ENCODE measurements around the gene MIEF1. TPM values are rescaled to one million over a fixed set of nuclear protein-coding genes. Genes with fewer than 3 reads are reported as not detected.
A peak's percentile ranks its signal among the peaks of the same experiment; 100 is the strongest.

Gene MIEF1
- total RNA-seq (2014; rRNA removed; shearing (Covaris generic)) (26.2 and 27.1 TPM in 2 replicates), polyA plus RNA-seq (2016; fragmentation: Nextera tagmentation; extraction: Ambion mirVana) (20.2 and 20.6 TPM in 2 replicates)

GRCh38 chr22:39502109-39502788 lies at the start of gene MIEF1:
Gene MIEF1, plus strand, starts transcription at chr22:39502290. Its CDS starts 9,005 bp downstream, at chr22:39511295.
- peak within 1 kb of the TSS; percentile 94 for H3K9ac ChIP-seq
- DNase-seq, result peak; percentile 99
- H3K27me3 ChIP-seq (replicated peaks; ENCODE audit: insufficient read depth), result no peaks in the 10 kb centered on the region
- no peaks in the 10 kb centered on the region for H3K9me3 ChIP-seq (ENCODE audit: low read depth)
- peak within 1 kb of the TSS; percentile 94 for H3K4me2 ChIP-seq (ENCODE audit: unreplicated experiment)
- no peaks in the 10 kb centered on the region for H3F3A ChIP-seq (ENCODE audit: insufficient read depth)
- H3K4me3 ChIP-seq, result peak within 1 kb of the TSS; percentile 93
- H3K4me1 ChIP-seq (ENCODE audit: insufficient read depth), result peaks cover 15% of the 10 kb centered on the region
- in situ Hi-C loops (cut with MboI), result no loop called here
- 1 to 3% methylated on average over 37 to 39 of the region's 58 CpGs for WGBS, 2 experiments (ENCODE audit: low coverage in 1 of 2, low lambda C conversion rate in 2 of 2, missing lambda C conversion rate in 2 of 2)
- no peaks in the 10 kb centered on the region for H3K9me2 ChIP-seq (ENCODE audit: insufficient read depth)
- H4K20me1 ChIP-seq (ENCODE audit: insufficient read depth), result no peaks in the 10 kb centered on the region
- H3K36me3 ChIP-seq (ENCODE audit: low read depth), result peaks cover 24% of the 10 kb centered on the region; the same call in 1 of the 2 replicates
- TF ChIP-seq EZH2 (IDR thresholded peaks at IDR 0.05; ENCODE audit: insufficient read depth, poor library complexity, severe bottlenecking) (no peak), EZH2phosphoT487 (IDR thresholded peaks at IDR 0.05; ENCODE audit: insufficient read depth, low read depth) (no peak)
- peak within 1 kb of the TSS; percentile 86 for H2AFZ ChIP-seq
- H3K79me2 ChIP-seq (ENCODE audit: insufficient read depth), result peaks cover 51% of the 10 kb centered on the region
- peak within 1 kb of the TSS; percentile 53 for H3K27ac ChIP-seq

- no peak overlapping the region for H3K4me3 ChIP-seq
- H3K9me3 ChIP-seq (ENCODE audit: low read depth), result no peaks in the 10 kb centered on the region
- no peak overlapping the region for H3K9ac ChIP-seq
- no peak overlapping the region for H2AFZ ChIP-seq
- in situ Hi-C loops (cut with MboI), result no loop called here
- peaks cover under 1% of the 10 kb centered on the region; the same call in 1 of the 2 replicates for H3K27me3 ChIP-seq (replicated peaks; ENCODE audit: insufficient read depth)
- H3K4me1 ChIP-seq (ENCODE audit: insufficient read depth), result no peaks in the 10 kb centered on the region
- no peaks in the 10 kb centered on the region for H3K9me2 ChIP-seq (ENCODE audit: insufficient read depth)
- no peaks in the 10 kb centered on the region for H3K79me2 ChIP-seq (ENCODE audit: insufficient read depth)
- H3K4me2 ChIP-seq (ENCODE audit: unreplicated experiment), result no peak overlapping the region
- no peak overlapping the region for H3K27ac ChIP-seq
- no peak for TF ChIP-seq EZH2phosphoT487 (IDR thresholded peaks at IDR 0.05; ENCODE audit: insufficient read depth, low read depth)
- TF ChIP-seq EZH2 (IDR thresholded peaks at IDR 0.05; ENCODE audit: insufficient read depth, poor library complexity, severe bottlenecking), result no peak
- 66 to 71% methylated on average over 6 of the region's 6 CpGs for WGBS, 2 experiments (ENCODE audit: low coverage in 1 of 2, low lambda C conversion rate in 2 of 2, missing lambda C conversion rate in 2 of 2)
- no peak for DNase-seq
- no peaks in the 10 kb centered on the region for H3K36me3 ChIP-seq (ENCODE audit: low read depth)
- H3F3A ChIP-seq (ENCODE audit: insufficient read depth), result no peaks in the 10 kb centered on the region
- no peaks in the 10 kb centered on the region for H4K20me1 ChIP-seq (ENCODE audit: insufficient read depth)
These were observed 49.4 kb upstream of the MIEF1 start for GRCh38 chr22:39452740-39453040.

- Histone ChIP-seq H3K9me2 (ENCODE audit: insufficient read depth) (no peaks in the 10 kb centered on the region), H3K9me3 (ENCODE audit: low read depth) (no peaks in the 10 kb centered on the region), H3K4me2 (ENCODE audit: unreplicated experiment) (no peak overlapping the region), H3K27me3 (replicated peaks; ENCODE audit: insufficient read depth) (peaks cover 10% of the 10 kb centered on the region), H3K4me3 (no peak overlapping the region), H3K79me2 (ENCODE audit: insufficient read depth) (no peaks in the 10 kb centered on the region), H2AFZ (no peak overlapping the region), H4K20me1 (ENCODE audit: insufficient read depth) (no peaks in the 10 kb centered on the region), H3K9ac (no peak overlapping the region), H3K27ac (no peak overlapping the region), H3F3A (ENCODE audit: insufficient read depth) (no peaks in the 10 kb centered on the region), H3K36me3 (ENCODE audit: low read depth) (no peaks in the 10 kb centered on the region), H3K4me1 (ENCODE audit: insufficient read depth) (no peaks in the 10 kb centered on the region)
- TF ChIP-seq EZH2 (IDR thresholded peaks at IDR 0.05; ENCODE audit: insufficient read depth, poor library complexity, severe bottlenecking) (no peak), EZH2phosphoT487 (IDR thresholded peaks at IDR 0.05; ENCODE audit: insufficient read depth, low read depth) (no peak)
- in situ Hi-C loops (cut with MboI), result no loop called here
- 74 to 78% methylated on average over 9 of the region's 9 CpGs for WGBS, 2 experiments (ENCODE audit: low coverage in 1 of 2, low lambda C conversion rate in 2 of 2, missing lambda C conversion rate in 2 of 2)
- no peak for DNase-seq
These were observed 48.2 kb upstream of the MIEF1 start for GRCh38 chr22:39453765-39454378.

- in situ Hi-C loops (cut with MboI), result no loop called here
- DNase-seq, result no peak
- no peak overlapping the region for H3K27ac ChIP-seq
These were observed 47.7 kb upstream of the MIEF1 start for GRCh38 chr22:39454385-39454871.

More at GRCh38 chr22:39454385-39454871, 47.7 kb upstream of the MIEF1 start:
- Histone ChIP-seq H4K20me1 (ENCODE audit: insufficient read depth) (no peaks in the 10 kb centered on the region), H3K9ac (no peak overlapping the region), H3K4me3 (no peak overlapping the region), H3K9me3 (ENCODE audit: low read depth) (no peaks in the 10 kb centered on the region), H3K4me1 (ENCODE audit: insufficient read depth) (no peaks in the 10 kb centered on the region), H3F3A (ENCODE audit: insufficient read depth) (no peaks in the 10 kb centered on the region), H3K79me2 (ENCODE audit: insufficient read depth) (no peaks in the 10 kb centered on the region), H3K4me2 (ENCODE audit: unreplicated experiment) (no peak overlapping the region), H3K9me2 (ENCODE audit: insufficient read depth) (no peaks in the 10 kb centered on the region), H3K27me3 (replicated peaks; ENCODE audit: insufficient read depth) (peaks cover 10% of the 10 kb centered on the region), H2AFZ (no peak overlapping the region), H3K36me3 (ENCODE audit: low read depth) (no peaks in the 10 kb centered on the region)
- WGBS, 2 experiments (ENCODE audit: low coverage in 1 of 2, low lambda C conversion rate in 2 of 2, missing lambda C conversion rate in 2 of 2), result 79 to 84% methylated on average over 7 of the region's 7 CpGs
- TF ChIP-seq EZH2phosphoT487 (IDR thresholded peaks at IDR 0.05; ENCODE audit: insufficient read depth, low read depth) (no peak), EZH2 (IDR thresholded peaks at IDR 0.05; ENCODE audit: insufficient read depth, poor library complexity, severe bottlenecking) (no peak)

Data from GM23248 (cell line).